GM18519 (cell line): ENCODE data around the gene LRRC8C.
A peak's percentile ranks its signal among the peaks of the same experiment; 100 is the strongest.

ENCODE experiments used
- ATAC-seq: cut with Tn5 transposase; IDR thresholded peaks from one replicate; pipeline ENCODE4 v1.9.1; 2021; ENCODE audit warnings: mild to moderate bottlenecking, moderate library complexity; ENCODE audit not compliant: unreplicated experiment, low FRiP score

The LRRC8C gene

DNA sequence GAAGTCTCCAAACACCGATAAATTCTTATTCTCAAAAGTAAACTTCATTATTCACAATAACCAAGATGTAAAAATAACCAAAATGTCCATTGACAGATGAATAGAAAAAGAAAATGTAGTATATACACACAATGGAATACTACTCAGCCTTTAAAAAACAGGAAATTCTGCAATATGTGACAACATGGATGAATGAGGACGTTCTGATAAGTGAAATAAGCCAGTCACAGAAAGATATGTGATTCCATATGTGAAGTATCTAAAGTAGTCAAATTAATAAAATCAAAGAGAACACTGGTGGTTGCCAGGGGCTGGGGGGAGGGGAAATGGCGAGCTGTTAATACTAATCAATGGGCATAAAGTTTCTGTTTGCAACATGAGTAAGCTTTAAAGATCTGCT lies 36.0 kb downstream of the LRRC8C start:
- no peak for ATAC-seq

DNA sequence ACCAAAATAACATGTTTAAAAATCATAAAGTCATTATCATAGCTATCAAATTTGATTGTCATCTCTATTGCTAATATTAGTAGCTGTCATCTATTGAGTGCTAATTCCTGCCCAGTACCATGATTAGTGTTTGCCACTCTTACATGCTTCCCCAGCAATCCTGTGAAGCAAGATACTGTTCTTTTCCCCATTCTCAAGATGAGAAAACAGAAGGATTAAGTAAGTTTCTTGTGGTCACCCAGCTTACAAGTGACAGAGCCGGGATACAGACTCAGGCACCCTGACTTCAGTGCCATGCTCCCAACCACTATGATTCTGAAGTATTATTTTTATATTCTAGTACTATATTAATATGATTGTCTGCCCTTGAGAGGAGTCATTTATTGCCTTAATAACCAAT lies 36.5 kb downstream of the LRRC8C start:
- no peak for ATAC-seq

DNA sequence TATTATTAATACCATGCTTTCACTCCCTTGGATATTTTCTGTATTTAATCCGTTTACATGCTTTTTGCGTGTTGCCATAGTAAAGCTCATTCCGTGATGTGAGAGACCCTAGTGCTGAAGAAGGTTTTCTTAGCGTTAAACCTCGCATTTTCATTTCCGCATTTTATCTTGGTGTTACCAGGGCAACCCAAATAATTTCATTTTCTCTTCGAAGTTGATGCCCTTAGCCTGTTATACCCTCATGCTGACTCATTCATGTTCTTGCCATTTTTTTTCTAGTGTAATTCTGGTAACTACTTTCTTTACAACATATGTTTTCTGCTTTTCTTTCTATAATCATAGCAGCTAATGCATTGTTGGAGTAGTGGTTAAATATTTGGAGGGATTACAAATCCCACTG lies 37.2 kb downstream of the LRRC8C start:
- ATAC-seq = peak; percentile 94

DNA sequence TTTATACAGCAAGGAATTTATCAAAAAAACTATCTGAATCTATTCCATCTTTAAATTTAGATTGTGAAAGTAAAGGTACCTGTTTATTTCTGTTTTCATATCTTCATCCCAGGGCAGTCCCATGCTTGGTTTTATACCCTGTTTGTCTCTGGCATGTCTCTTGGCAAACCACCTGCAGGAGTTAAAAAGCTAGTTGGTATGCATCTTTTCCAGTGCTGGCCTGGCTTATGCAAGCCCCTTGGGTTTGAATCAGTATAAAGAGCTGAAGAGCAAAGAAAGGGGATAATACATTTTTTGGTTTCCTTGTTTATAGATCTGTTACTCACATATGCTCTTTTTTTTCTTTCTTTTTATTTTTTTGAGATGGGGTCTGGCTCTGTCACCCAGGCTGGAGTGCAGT lies 37.8 kb downstream of the LRRC8C start:
- ATAC-seq = no peak

DNA sequence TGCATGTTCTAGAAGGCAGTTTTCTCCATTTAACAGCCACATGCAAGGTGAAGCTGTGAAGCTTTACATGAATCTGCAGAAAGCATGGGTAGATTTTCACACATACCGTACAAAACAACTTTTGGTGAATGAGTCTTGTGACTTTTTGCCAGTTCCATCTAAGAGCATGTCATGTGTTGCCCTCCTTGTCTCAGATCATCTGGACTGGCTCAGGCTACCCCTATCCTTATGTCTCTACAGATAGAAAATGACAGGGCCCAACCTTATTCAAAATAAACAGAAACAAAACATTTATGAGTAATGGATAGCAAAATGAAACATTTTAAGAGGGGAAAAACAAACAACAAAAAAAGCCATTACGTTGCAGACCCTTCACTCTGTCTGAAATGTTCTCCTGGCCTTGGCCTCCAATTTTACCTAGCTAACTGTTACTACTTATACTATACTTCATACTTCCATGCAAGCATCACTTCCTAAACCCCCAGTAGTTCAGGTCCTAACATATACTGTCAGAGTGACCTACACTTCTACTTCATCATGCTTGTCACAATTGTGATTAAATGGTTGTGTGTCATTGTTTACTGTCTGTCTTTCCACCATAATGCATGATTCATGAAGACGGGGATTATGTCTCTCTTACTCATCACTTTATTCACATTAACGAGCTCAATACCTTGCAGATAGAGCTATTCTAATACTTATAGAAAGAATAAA lies 39.0 kb downstream of the LRRC8C start:
- ATAC-seq = no peak

DNA sequence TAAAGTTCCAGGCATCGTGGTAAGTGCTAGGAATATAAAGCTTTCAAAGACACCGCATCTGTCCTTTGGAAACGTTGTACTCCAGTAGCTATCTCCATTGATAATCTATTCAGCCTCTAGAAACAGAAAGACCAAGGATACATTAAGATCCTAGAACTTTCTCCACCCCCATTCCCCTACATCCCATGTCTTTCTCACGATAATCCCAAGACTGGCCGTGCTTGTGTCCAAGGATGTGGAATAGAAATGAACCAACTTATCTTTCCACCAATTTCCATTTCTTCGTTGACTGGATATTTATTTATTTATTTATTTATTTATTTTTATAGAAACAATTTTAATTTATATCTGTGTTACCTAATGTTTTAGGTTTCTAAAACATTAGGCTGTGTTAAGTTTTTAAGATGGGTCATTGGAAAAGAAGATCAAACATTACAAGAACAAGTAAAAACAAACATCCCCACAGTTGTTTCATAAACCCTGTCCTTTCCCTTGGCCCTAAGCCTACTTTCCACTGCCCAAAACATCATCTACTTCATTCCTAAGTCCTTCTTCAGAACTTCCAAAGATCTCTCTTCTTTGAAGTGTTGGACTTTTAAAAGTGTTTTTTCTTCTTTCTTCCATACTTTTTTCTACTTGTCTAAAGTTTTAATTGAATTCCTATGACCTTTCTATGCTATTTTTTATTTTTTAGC lies 39.7 kb downstream of the LRRC8C start:
- ATAC-seq = no peak

DNA sequence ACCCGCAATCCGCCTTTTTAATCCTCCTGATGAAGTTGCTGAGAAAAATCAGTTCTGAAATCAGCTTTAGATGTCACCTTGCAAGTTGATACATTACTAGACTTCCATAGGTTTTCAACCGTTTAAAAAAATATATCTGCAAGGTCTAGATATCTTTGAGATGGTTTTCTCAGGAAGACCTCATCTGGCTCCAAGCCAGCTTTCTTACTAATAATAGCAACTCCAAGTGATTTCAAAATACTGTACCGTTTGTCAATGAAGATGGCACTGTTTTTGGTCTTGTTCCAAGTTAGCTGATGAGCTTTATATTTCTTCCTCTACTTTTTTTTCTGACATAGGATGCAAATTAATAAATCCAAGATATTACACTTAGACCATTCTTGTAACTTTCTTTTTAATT lies 40.3 kb downstream of the LRRC8C start:
- no peak for ATAC-seq

DNA sequence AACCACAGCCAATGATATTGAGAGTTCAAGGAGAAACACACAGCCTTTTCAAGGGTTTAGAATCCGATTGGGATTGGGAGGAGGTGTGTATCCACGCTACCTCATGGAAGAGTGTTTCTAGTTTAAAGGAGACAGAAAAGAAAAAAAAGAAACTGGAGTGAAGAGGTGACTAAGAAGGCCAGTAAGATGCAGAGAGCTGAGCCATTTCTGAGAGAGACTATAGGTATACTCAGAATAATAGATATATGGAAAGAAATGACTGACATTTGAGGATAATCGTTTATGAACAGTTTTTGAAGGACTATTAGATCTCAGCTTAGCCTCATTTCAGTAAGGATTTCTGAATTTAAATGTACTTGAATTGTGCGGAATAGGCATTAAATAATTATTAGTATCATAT lies 42.8 kb downstream of the LRRC8C start:
- no peak for ATAC-seq

DNA sequence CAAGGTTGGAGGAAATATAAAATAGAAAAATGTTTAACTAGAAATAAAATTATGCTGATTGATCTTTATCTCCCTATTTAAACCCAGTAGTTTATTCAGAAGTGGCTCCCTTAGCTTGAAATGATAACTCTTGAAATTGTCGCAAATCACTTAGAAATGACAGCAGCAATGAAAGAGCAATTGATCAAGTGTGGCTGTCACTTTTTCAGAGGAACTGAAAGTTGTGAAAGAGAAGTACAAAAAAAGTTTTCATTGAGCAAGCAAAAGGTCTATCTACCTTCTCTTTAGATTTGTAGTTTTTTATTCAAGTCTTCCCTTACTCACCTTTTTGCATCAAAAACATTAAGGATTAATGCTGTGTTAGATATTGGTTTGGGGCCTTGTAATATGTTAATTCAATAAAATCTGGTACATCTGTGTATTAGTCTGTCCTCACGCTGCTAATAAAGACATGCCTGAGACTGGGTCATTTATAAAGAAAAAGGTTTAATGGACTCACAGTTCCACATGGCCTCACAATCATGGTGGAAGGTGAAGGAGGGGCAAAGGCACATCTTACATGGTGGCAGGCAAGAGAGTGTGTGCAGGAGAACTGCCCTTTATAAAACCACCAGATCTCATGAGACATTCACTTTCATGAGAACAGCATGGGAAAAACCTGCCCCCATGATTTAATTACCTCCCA lies 48.3 kb downstream of the LRRC8C start:
- ATAC-seq = no peak

DNA sequence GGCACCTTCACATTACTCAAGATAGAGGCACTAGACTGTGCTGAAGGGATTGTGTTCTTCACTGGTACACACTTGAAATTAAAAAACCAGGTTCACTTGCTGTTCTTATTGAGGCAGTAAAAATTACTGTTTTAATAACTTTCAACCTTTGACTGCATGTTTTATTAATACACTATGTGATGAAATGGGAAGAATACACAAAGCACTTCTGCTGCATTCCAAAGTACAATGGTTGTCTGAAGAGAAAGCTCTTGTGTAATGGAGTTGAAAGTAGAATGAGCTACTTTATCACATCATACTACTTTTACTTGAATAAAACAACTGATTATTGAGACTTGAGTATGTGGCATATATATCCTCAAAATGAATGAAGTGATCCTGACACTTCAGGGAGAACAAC lies 49.7 kb downstream of the LRRC8C start:
- no peak for ATAC-seq

DNA sequence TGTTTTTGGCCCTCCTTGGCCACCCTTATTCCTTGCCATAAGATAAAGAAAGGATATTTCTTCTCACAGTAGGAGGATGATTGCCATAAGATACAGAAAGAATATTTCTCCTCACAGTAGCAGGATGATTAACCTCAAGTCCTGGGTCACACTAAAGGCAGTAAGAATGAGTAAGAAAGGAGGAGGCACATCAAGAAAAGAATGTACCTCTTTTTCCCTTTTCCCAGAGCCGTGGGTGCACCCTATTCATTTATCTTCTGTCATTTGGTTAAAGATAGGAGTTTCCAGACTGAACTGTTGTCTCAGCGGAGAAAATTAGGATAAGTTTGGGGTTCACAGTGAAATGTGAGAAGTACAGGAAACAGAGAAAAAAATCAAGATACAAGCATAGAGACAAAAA lies 52.5 kb downstream of the LRRC8C start:
- no peak for ATAC-seq

DNA sequence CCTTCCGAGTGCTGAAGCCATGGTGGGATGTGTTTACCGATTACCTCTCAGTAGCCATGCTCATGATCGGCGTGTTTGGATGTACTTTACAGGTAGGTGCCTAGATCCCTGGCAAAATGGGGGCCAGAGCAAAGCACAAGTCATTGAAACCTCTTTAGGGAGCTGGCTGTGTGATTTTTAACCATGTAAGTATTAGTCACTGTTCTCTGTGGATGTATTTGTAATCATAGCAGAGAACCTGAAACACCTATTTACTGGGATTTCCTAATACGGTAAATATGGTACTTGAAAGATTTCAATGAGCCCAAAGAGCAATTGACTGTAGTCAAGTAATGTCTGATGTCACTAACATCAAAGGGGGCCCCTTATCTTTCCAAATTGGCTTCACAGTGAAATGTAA lies 53.6 kb downstream of the LRRC8C start:
- ATAC-seq = no peak

DNA sequence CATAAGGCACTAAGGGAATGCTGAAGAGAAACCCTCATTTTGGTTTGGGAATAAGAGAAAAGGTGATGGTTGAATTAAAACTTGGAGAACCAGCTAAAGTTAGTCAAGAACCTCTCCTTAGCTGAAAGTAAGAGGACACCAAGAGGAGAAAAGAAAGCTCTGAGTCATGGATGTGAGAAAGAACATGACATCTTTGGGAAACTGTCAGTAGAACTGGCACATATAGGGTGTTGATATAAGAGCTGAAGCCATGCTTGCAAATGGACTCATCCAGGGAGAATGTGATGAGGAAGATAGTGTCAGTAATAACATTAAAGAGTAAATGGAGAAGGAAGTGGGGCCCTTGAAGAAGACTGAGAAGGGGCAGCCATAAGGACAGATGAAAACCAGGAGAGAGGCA lies 54.3 kb downstream of the LRRC8C start:
- no peak for ATAC-seq

DNA sequence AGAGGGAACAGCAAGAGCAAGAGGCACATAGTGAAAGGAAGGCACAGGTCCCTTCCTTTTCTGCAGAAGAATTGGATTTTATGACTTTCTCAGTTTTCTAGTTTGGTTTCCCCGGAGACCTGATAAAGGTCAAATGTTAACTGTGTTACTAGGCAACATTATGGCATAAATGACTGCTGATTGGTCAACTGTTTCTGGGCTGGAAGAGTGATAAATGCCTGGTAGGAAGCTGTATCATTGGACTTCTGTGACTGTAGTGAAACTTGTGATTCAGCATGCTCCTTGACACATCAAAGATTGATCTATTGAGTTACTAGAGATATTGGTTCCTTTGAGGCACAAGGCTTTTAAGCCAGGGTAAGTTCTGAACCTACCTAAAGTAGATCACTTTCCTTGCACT lies 55.7 kb downstream of the LRRC8C start:
- no peak for ATAC-seq

DNA sequence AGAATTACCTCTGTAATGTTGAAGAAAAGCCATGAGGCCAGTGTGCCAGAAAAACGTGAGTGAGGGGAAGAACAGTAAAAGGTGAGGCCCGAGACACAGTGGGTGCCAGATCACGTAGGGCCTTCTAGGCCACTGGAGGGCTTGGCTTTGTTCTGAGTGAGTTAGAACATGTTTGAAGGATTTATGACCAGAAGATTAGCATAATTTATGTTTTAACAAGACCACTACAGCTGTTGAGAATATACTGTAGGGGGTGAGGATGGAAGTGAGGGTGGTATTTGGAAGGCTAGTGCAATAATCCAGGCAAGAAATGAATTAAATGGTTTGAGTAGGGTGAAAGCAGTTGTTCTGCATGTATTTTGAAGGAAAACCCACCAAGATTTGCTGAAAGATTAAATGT lies 56.3 kb downstream of the LRRC8C start:
- ATAC-seq = no peak

DNA sequence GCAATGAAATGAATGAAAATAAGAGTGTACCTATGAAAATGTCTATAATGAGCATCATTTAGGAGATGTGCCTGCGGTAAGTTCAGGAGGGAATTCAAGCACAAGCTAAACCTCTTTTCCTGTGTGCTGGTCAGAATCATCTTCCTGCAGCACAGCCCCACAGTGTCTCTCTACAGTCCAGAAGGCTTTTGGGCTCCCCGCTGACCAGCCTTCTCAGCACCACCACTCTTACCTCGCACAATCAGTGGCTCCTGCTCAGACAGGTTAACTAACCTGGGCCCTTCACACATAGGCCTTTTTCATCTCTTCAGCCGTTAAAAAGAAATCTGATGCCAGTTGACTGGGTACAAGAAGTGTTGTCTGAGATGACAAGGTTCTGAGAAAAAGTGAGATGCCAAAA lies 57.7 kb downstream of the LRRC8C start:
- ATAC-seq = no peak

DNA sequence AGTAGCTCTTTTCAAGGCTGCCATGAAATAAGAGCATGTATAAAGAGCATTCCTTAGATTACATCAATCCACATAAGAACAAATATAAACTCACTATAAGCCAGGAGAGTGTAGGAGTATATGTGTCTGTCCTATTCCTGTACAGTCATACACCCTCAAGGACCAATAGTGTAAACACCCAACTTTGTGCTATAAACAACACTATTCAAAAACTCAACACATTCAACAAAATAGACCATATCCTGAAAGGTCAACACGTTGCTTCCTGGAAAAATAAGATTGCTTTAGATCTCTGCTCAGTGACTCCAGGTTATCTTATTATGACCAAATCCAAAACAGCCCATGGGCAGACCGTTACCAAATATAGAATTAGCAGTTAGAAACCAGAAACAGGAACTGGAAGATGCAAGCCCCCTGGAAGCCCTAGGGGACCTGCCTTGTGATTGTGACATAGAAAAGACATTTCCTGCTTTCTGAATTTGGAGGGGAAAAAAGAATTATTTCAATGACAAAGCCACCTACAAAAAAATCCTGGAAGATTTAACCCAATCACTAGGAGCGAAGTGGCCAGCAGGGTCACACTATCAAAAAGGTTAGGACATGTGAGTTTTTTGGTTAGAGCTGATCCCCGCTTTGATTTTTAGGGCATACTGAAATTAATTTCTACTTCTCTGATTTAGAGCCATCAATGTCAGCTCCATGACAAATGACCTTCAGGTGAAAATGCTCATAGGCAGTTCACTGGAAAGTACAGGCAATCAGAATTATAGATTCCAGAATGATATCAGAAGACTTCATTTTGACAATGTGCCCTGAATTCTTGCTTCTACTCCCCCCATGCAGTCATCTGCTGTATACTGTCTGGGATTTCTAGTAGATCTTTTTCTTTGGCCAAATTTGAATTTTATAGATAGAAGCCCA lies 59.9 kb downstream of the LRRC8C start:
- peak; percentile 46 for ATAC-seq

DNA sequence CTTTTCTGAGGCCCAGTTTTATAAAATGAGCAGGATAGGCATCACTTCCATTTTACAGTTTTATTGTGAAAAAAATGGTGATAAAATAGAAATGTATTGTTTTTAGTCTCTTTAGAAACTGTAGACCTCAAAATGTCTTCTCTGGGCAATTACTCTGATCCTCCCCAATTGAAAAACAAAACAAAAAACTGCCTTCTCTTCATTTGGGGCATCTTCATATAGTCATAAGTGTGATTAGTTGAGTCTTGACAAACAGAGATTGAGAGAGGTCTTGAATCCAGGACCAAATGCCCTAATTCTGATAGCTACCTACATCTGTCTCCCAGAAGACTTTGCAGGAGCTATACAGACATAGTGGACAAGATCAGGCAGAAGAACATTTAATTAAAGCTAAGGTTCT lies 62.9 kb downstream of the LRRC8C start:
- ATAC-seq = no peak

DNA sequence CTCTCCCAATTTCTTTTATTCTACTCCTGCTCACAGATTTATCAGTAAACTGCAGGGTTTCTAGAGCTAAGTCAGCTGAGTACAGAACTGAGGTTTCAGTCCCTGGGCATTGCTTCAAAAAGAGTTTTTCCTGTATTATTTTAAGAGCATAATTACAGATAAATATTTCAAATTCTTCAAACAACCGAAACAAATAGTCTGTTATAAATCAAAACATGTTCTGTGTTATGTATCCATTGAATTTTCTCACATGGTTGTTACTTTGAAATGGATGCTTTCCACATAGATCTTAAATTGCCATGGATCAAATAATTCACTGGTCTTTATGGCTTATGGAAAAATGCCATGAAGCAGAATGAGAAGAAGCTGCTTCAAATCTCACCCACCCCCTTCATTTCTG lies 64.5 kb downstream of the LRRC8C start:
- no peak for ATAC-seq

DNA sequence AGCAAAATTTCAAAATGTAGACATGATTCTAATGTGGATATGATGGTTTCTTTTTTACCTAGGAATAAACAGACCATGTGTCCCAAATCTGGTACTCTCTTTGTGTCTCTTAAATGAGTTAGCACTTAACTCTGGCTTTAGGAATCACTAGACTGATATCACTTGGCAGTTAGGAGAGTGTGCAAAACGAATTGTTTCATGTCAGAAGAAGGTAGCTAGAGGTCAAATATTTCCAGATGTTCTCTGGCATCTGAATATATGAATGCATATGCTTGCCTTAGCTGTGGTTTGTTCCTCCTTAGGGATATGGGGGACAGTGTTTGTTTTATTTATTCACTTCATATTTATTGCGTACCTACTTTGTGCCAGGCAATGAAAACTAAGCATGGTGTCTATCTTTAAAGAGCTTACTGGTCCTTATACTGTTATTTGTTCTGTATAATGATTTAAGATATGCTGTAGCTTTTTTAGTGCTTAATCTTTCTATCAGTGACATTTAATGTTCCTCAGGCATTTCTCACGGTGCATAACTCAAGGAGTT lies 65.2 kb downstream of the LRRC8C start:
- ATAC-seq = no peak

DNA sequence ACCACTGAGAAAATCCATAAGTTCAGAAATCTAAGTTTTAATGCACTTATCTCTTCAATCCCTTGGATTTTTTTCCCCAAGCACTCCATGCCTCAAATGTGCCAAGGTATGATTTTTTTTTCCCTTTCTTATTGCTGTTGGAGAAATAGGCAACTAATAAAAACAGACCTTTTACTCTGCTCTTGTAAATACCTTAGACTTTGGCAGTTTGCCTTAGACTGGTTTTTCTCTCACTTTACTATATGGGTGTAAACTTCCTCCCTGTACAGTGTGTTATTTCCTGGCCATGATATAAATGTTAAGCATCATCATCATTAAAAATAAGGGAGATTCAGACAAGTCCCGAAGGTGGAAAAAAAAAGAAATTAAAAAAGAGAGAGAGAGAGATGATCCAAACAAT lies 65.7 kb downstream of the LRRC8C start:
- ATAC-seq = no peak
